GM06990 (cell line): Measurements from ENCODE around the gene STIMATE.

Experiments used
- DNase-seq: peaks from one replicate; pipeline ENCODE4 v3.0.0-alpha.2; 2011; ENCODE audit not compliant: insufficient read length; ENCODE audit errors: extremely low read depth
- H3K27me3 ChIP-seq: replicated peaks from 2 replicates; pipeline ENCODE4 v1.6.0; 2011; ENCODE audit warnings: low read length; ENCODE audit not compliant: control insufficient read depth, insufficient read depth
- H3K36me3 ChIP-seq: 2 replicates; pipeline ENCODE4 v1.5.1; 2011; ENCODE audit warnings: low read length; ENCODE audit not compliant: control insufficient read depth, insufficient read depth
- H3K4me3 ChIP-seq: replicated peaks from 2 replicates; pipeline ENCODE4 v1.5.1; 2011; ENCODE audit warnings: low read depth, mild to moderate bottlenecking, control low read depth, low read length
- CTCF ChIP-seq: IDR thresholded peaks from 2 replicates; pipeline ENCODE4 v1.5.1; 2011; ENCODE audit warnings: low read length, control low read depth, mild to moderate bottlenecking, inconsistent platforms; ENCODE audit not compliant: insufficient read depth, poor library complexity, severe bottlenecking

STIMATE gene

GRCh38 chr3:52930748-52931147, 33.4 kb upstream of the STIMATE start:
- no peak for TF ChIP-seq CTCF
- no peak overlapping the region for H3K4me3 ChIP-seq
- DNase-seq, result no peak
- H3K36me3 ChIP-seq, result no peaks in the 10 kb centered on the region; the same call in none of the 2 replicates
- H3K27me3 ChIP-seq, result no peaks in the 10 kb centered on the region

- Histone ChIP-seq H3K27me3 (no peaks in the 10 kb centered on the region), H3K36me3 (no peaks in the 10 kb centered on the region; the same call in none of the 2 replicates), H3K4me3 (no peak overlapping the region)
- no peak for DNase-seq
- no peak for TF ChIP-seq CTCF
Measured at GRCh38 chr3:52926554-52926953, 29.2 kb upstream of the STIMATE start.

GRCh38 chr3:52925405-52926313, 28.3 kb upstream of the STIMATE start:
- no peak for TF ChIP-seq CTCF
- Histone ChIP-seq H3K36me3 (no peaks in the 10 kb centered on the region; the same call in none of the 2 replicates), H3K27me3 (no peaks in the 10 kb centered on the region), H3K4me3 (no peak overlapping the region)
- DNase-seq, result no peak

GRCh38 chr3:52923963-52924362, 26.6 kb upstream of the STIMATE start:
- H3K27me3 ChIP-seq, result no peaks in the 10 kb centered on the region
- peaks cover 4% of the 10 kb centered on the region for H3K36me3 ChIP-seq
- TF ChIP-seq CTCF, result no peak
- no peak overlapping the region for H3K4me3 ChIP-seq
- no peak for DNase-seq

- TF ChIP-seq CTCF, result no peak
- no peak for DNase-seq
- Histone ChIP-seq H3K36me3 (peaks cover 4% of the 10 kb centered on the region), H3K27me3 (no peaks in the 10 kb centered on the region), H3K4me3 (no peak overlapping the region)
Measured at GRCh38 chr3:52920841-52921240, 23.5 kb upstream of the STIMATE start.

- Histone ChIP-seq H3K4me3 (no peak overlapping the region), H3K36me3 (peaks cover 4% of the 10 kb centered on the region), H3K27me3 (no peaks in the 10 kb centered on the region)
- TF ChIP-seq CTCF, result no peak
- no peak for DNase-seq
Measured at GRCh38 chr3:52917044-52917443, 19.7 kb upstream of the STIMATE start.
